Activated CD8-positive, alpha-beta T cell treated with anti-CD3 and anti-CD28 coated beads for 36 hours (primary cell): ENCODE measurements around the gene GOSR1. TPM values are rescaled to one million over a fixed set of nuclear protein-coding genes. Genes with fewer than 3 reads are reported as not detected.
"Not testable (repeated sequence)": the region's sequence is repeated elsewhere in the genome, so short reads cannot be mapped to it uniquely, and the experiment has no call there.

ENCODE experiments used
- ATAC-seq: fragments of 200-7000 bp; cut with Tn5 transposase; one replicate; pipeline ENCODE4 v1.10.0; 2021; ENCODE audit warnings: mild to moderate bottlenecking, moderate library complexity
- CTCF ChIA-PET: fragments of 350-600 bp; sonication (Branson Sonifier 250); formaldehyde crosslinking; loops from one replicate; lab custom pipeline; 2021; ENCODE audit warnings: antibody characterized with exemption; lab: Charles Lee
- POLR2A ChIA-PET: fragments of 350-600 bp; sonication (Branson Sonifier 250); formaldehyde crosslinking; loops from one replicate; lab custom pipeline; 2021; ENCODE audit warnings: antibody characterized with exemption; lab: Charles Lee
- DNase-seq: peaks from one replicate; pipeline ENCODE4 v3.0.0-alpha.2; 2020
- H3K27ac Mint-ChIP-seq: one replicate; pipeline ENCODE4 v1.8.0; 2021; ENCODE audit warnings: mild to moderate bottlenecking, mixed read lengths
- H3K27me3 Mint-ChIP-seq: one replicate; pipeline ENCODE4 v1.8.0; 2021; ENCODE audit warnings: mixed read lengths
- H3K36me3 Mint-ChIP-seq: one replicate; pipeline ENCODE4 v1.8.0; 2021; ENCODE audit warnings: low read depth, mixed read lengths
- H3K4me1 Mint-ChIP-seq: one replicate; pipeline ENCODE4 v1.8.0; 2021; ENCODE audit warnings: low read depth, mixed read lengths
- H3K4me3 Mint-ChIP-seq: one replicate; pipeline ENCODE4 v1.8.0; 2021; ENCODE audit warnings: mild to moderate bottlenecking, moderate library complexity, mixed read lengths
- H3K9me3 Mint-ChIP-seq: one replicate; pipeline ENCODE4 v1.8.0; 2021; ENCODE audit warnings: mixed read lengths
- CTCF ChIP-seq: fragments of 200-600 bp; IDR thresholded peaks from one replicate; pipeline ENCODE4 v1.8.0; 2022; ENCODE audit warnings: antibody characterized with exemption, mild to moderate bottlenecking
- intact Hi-C: fragments of 100-400 bp; cut with micrococcal nuclease; formaldehyde crosslinking; loops from one replicate; pipeline ENCODE4 v1.10.0; 2022
- total RNA-seq, 2 experiments: library from RNA; stranded (reverse); gene quantifications; one replicate each; pipeline ENCODE4 v1.2.3, GENCODE V29; 2021

The GOSR1 gene
- total RNA-seq, 2 experiments from 2014 or later: 37.1 to 38.8 TPM

- ChIA-PET POLR2A (no interaction called here), CTCF (no interaction called here)
- Mint-ChIP-seq H3K4me1 (peaks cover 4% of the 10 kb centered on the region), H3K27me3 (no peaks in the 10 kb centered on the region), H3K9me3 (no peaks in the 10 kb centered on the region), H3K4me3 (no peak overlapping the region), H3K36me3 (no peaks in the 10 kb centered on the region), H3K27ac (no peak overlapping the region)
- intact Hi-C loops: no loop called here
- ATAC-seq (no peak), DNase-seq (no peak)
- no peak for TF ChIP-seq CTCF
Observed at GRCh38 chr17:30558686-30559545, 81.7 kb downstream of the GOSR1 start.

- Mint-ChIP-seq H3K9me3 (no peaks in the 10 kb centered on the region), H3K27ac (no peak overlapping the region), H3K4me3 (no peak overlapping the region), H3K4me1 (peaks cover 4% of the 10 kb centered on the region), H3K27me3 (no peaks in the 10 kb centered on the region), H3K36me3 (no peaks in the 10 kb centered on the region)
- ChIA-PET CTCF (no interaction called here), POLR2A (no interaction called here)
- TF ChIP-seq CTCF: no peak
- intact Hi-C loops: no loop called here
- ATAC-seq (no peak), DNase-seq (no peak)
Observed at GRCh38 chr17:30559656-30560055, 82.4 kb downstream of the GOSR1 start.

- H3K36me3 Mint-ChIP-seq, DNase-seq, intact Hi-C loops, POLR2A ChIA-PET, H3K4me3 Mint-ChIP-seq, H3K27me3 Mint-ChIP-seq, H3K4me1 Mint-ChIP-seq, H3K9me3 Mint-ChIP-seq, H3K27ac Mint-ChIP-seq, ATAC-seq, CTCF ChIA-PET: not testable (repeated sequence)
Observed at GRCh38 chr17:30560117-30561026, 83.2 kb downstream of the GOSR1 start.

- H3K9me3 Mint-ChIP-seq, ATAC-seq, DNase-seq, H3K4me3 Mint-ChIP-seq, CTCF ChIA-PET, POLR2A ChIA-PET, H3K27ac Mint-ChIP-seq, H3K36me3 Mint-ChIP-seq, H3K4me1 Mint-ChIP-seq, intact Hi-C loops, H3K27me3 Mint-ChIP-seq: not testable (repeated sequence)
Observed at GRCh38 chr17:30561766-30562165, 84.6 kb downstream of the GOSR1 start.

GRCh38 chr17:30563131-30563904 lies 86.1 kb downstream of the GOSR1 start:
- H3K4me3 Mint-ChIP-seq, H3K9me3 Mint-ChIP-seq, H3K4me1 Mint-ChIP-seq, CTCF ChIA-PET, H3K27ac Mint-ChIP-seq, H3K36me3 Mint-ChIP-seq, POLR2A ChIA-PET, ATAC-seq, DNase-seq, H3K27me3 Mint-ChIP-seq, intact Hi-C loops: not testable (repeated sequence)

- DNase-seq, H3K9me3 Mint-ChIP-seq, H3K36me3 Mint-ChIP-seq, POLR2A ChIA-PET, H3K27ac Mint-ChIP-seq, H3K27me3 Mint-ChIP-seq, CTCF ChIA-PET, H3K4me3 Mint-ChIP-seq, ATAC-seq, H3K4me1 Mint-ChIP-seq, intact Hi-C loops: not testable (repeated sequence)
Observed at GRCh38 chr17:30563905-30564390, 86.7 kb downstream of the GOSR1 start.

GRCh38 chr17:30564422-30565072 lies 87.3 kb downstream of the GOSR1 start:
- H3K9me3 Mint-ChIP-seq, ATAC-seq, intact Hi-C loops, H3K27me3 Mint-ChIP-seq, H3K4me3 Mint-ChIP-seq, POLR2A ChIA-PET, CTCF ChIA-PET, H3K36me3 Mint-ChIP-seq, H3K27ac Mint-ChIP-seq, H3K4me1 Mint-ChIP-seq, DNase-seq: not testable (repeated sequence)
